ENCODE data around the gene ZSWIM4. TPM values are rescaled to one million over a fixed set of nuclear protein-coding genes. Genes with fewer than 3 reads are reported as not detected.

Gene ZSWIM4
- total and polyA plus RNA-seq, 2 of the 13 experiments (the other 11 are each of a cell fraction or from before 2014, with no cell fraction given) = 0.33 to 0.86 TPM

DNA sequence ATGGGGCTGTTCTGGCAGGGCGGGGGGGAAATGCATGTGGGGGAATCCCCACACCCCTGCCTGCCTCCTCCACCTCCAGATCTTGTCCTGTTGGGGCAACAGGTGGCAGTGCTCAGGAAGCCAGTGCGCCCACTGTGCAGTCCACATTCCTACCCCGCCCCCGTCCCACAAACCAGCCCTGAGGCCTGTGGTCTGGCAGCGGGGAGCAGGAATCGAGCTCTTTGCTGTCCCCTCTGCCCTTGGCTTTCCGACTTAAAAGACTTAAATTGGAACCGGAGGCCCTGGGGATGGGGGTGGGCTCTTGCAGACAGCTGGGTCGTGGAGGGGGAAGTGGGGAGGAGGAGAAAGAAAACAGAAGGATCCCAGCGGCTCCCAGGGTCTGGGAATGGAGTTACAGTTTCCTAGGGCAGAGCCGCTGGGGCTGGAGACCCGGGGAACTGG is 86.0 kb downstream of the ZSWIM4 start (continued):
- TF ChIP-seq CTCF (CRISPR knock-in tag; IDR thresholded peaks at IDR 0.05) (peak; percentile 51), ZFP62 (CRISPR knock-in tag; IDR thresholded peaks at IDR 0.05) (no peak), ZNF746 (CRISPR knock-in tag; IDR thresholded peaks at IDR 0.05) (no peak), ZNF547 (CRISPR knock-in tag; IDR thresholded peaks at IDR 0.05) (no peak), CHCHD3 (CRISPR knock-in tag; IDR thresholded peaks at IDR 0.05) (no peak), ZFP36L2 (CRISPR knock-in tag; IDR thresholded peaks at IDR 0.05) (no peak), BCL6 (CRISPR knock-in tag; IDR thresholded peaks at IDR 0.05) (no peak), ZNF264 (CRISPR knock-in tag; IDR thresholded peaks at IDR 0.05) (no peak), ZFX (CRISPR knock-in tag; IDR thresholded peaks at IDR 0.05; ENCODE audit: low read depth) (peak; percentile 52; the same call in 1 of the 2 replicates), CHD2 (IDR thresholded peaks at IDR 0.05; ENCODE audit: low read depth, low read length) (no peak), SIX4 (CRISPR knock-in tag; IDR thresholded peaks at IDR 0.05) (no peak), SCMH1 (CRISPR knock-in tag; IDR thresholded peaks at IDR 0.05; ENCODE audit: borderline replicate concordance) (no peak), ZSCAN9 (CRISPR knock-in tag; IDR thresholded peaks at IDR 0.05; ENCODE audit: borderline replicate concordance) (no peak), KDM4B (CRISPR knock-in tag; IDR thresholded peaks at IDR 0.05) (no peak), ZNF251 (CRISPR knock-in tag; IDR thresholded peaks at IDR 0.05) (no peak), ZNF607 (CRISPR knock-in tag; IDR thresholded peaks at IDR 0.05; ENCODE audit: borderline replicate concordance) (no peak), ZFY (CRISPR knock-in tag; IDR thresholded peaks at IDR 0.05) (0 out of 2 replicates have a peak, but pooled peaks have one; percentile 13), CBX1 (IDR thresholded peaks at IDR 0.05; ENCODE audit: low read depth) (no peak), KDM5B (CRISPR knock-in tag; IDR thresholded peaks at IDR 0.05; ENCODE audit: borderline replicate concordance) (no peak), SRSF1 (optimal IDR thresholded peaks at IDR 0.05; ENCODE audit: low read depth, low read length) (peak; percentile 73), POGZ (CRISPR knock-in tag; IDR thresholded peaks at IDR 0.05) (no peak), ETV5 (CRISPR knock-in tag; IDR thresholded peaks at IDR 0.05; ENCODE audit: borderline replicate concordance) (0 out of 2 replicates have a peak, but pooled peaks have one; percentile 23), TEAD3 (CRISPR knock-in tag; optimal IDR thresholded peaks at IDR 0.05; ENCODE audit: borderline replicate concordance) (peak; percentile 53), AFF4 (CRISPR knock-in tag; IDR thresholded peaks at IDR 0.05) (no peak)
- TF ChIP-seq, protein P1, sequence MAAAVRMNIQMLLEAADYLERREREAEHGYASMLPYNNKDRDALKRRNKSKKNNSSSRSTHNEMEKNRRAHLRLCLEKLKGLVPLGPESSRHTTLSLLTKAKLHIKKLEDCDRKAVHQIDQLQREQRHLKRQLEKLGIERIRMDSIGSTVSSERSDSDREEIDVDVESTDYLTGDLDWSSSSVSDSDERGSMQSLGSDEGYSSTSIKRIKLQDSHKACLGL (CRISPR knock-in tag; IDR thresholded peaks at IDR 0.05) = no peak
- TF ChIP-seq, protein P2, sequence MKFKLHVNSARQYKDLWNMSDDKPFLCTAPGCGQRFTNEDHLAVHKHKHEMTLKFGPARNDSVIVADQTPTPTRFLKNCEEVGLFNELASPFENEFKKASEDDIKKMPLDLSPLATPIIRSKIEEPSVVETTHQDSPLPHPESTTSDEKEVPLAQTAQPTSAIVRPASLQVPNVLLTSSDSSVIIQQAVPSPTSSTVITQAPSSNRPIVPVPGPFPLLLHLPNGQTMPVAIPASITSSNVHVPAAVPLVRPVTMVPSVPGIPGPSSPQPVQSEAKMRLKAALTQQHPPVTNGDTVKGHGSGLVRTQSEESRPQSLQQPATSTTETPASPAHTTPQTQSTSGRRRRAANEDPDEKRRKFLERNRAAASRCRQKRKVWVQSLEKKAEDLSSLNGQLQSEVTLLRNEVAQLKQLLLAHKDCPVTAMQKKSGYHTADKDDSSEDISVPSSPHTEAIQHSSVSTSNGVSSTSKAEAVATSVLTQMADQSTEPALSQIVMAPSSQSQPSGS (CRISPR knock-in tag; IDR thresholded peaks at IDR 0.05) = no peak
